ENCODE measurements around the gene PLET1.

PLET1 gene

GRCh38 chr11:112298535-112298934 lies 37.9 kb upstream of the PLET1 start:
- no peaks in the 10 kb centered on the region for H3K9me3 ChIP-seq (ENCODE audit: low read length)
- no peaks in the 10 kb centered on the region; the same call in 1 of the 2 replicates for H3K27me3 ChIP-seq (ENCODE audit: insufficient read depth, low read length)
- peaks cover 6% of the 10 kb centered on the region for H3K4me1 ChIP-seq (ENCODE audit: insufficient read depth, low read length, severe bottlenecking)
- no peaks in the 10 kb centered on the region for H3K9me2 ChIP-seq (ENCODE audit: low read depth, low read length)
- no peaks in the 10 kb centered on the region for H3K79me2 ChIP-seq (ENCODE audit: insufficient read depth, low read length)
- no peak overlapping the region for H3K4me2 ChIP-seq (ENCODE audit: low read length)
- H3K4me3 ChIP-seq (ENCODE audit: low read depth, low read length, poor library complexity, severe bottlenecking), result no peak overlapping the region
- no peaks in the 10 kb centered on the region for H4K20me1 ChIP-seq (ENCODE audit: insufficient read depth, low read length)
- no peak overlapping the region for H2AFZ ChIP-seq (ENCODE audit: low read length)
- no peak for TF ChIP-seq EZH2 (IDR thresholded peaks at IDR 0.05; ENCODE audit: borderline replicate concordance, low read length)
- no peak for TF ChIP-seq CTCF (IDR thresholded peaks at IDR 0.05; ENCODE audit: low read length)
- no peaks in the 10 kb centered on the region for H3K36me3 ChIP-seq (ENCODE audit: insufficient read depth, low read length)
- no peak overlapping the region for H3K27ac ChIP-seq (ENCODE audit: low read depth, low read length, poor library complexity, severe bottlenecking)
- H3K9ac ChIP-seq (ENCODE audit: low read length), result no peak overlapping the region
- no peaks in the 10 kb centered on the region for H3F3A ChIP-seq (ENCODE audit: insufficient read depth, low read length)

- no peaks in the 10 kb centered on the region; the same call in 1 of the 2 replicates for H3K27me3 ChIP-seq (ENCODE audit: insufficient read depth, low read length)
- no peaks in the 10 kb centered on the region for H3K79me2 ChIP-seq (ENCODE audit: insufficient read depth, low read length)
- no peaks in the 10 kb centered on the region for H3K9me3 ChIP-seq (ENCODE audit: low read length)
- H3K9ac ChIP-seq (ENCODE audit: low read length), result no peak overlapping the region
- H3K27ac ChIP-seq (ENCODE audit: low read depth, low read length, poor library complexity, severe bottlenecking), result no peak overlapping the region
- no peaks in the 10 kb centered on the region for H3K9me2 ChIP-seq (ENCODE audit: low read depth, low read length)
- no peaks in the 10 kb centered on the region for H3F3A ChIP-seq (ENCODE audit: insufficient read depth, low read length)
- H3K4me1 ChIP-seq (ENCODE audit: insufficient read depth, low read length, severe bottlenecking), result peaks cover 4% of the 10 kb centered on the region
- no peak for TF ChIP-seq EZH2 (IDR thresholded peaks at IDR 0.05; ENCODE audit: borderline replicate concordance, low read length)
- TF ChIP-seq CTCF (IDR thresholded peaks at IDR 0.05; ENCODE audit: low read length), result no peak
- H2AFZ ChIP-seq (ENCODE audit: low read length), result no peak overlapping the region
- H4K20me1 ChIP-seq (ENCODE audit: insufficient read depth, low read length), result no peaks in the 10 kb centered on the region
- no peak overlapping the region for H3K4me3 ChIP-seq (ENCODE audit: low read depth, low read length, poor library complexity, severe bottlenecking)
- no peak overlapping the region for H3K4me2 ChIP-seq (ENCODE audit: low read length)
- no peaks in the 10 kb centered on the region for H3K36me3 ChIP-seq (ENCODE audit: insufficient read depth, low read length)
These were observed 36.7 kb upstream of the PLET1 start for GRCh38 chr11:112297248-112297866.

- no peaks in the 10 kb centered on the region for H3K9me2 ChIP-seq (ENCODE audit: low read depth, low read length)
- H3F3A ChIP-seq (ENCODE audit: insufficient read depth, low read length), result no peaks in the 10 kb centered on the region
- no peaks in the 10 kb centered on the region for H4K20me1 ChIP-seq (ENCODE audit: insufficient read depth, low read length)
- H3K9ac ChIP-seq (ENCODE audit: low read length), result no peak overlapping the region
- no peaks in the 10 kb centered on the region for H3K79me2 ChIP-seq (ENCODE audit: insufficient read depth, low read length)
- no peaks in the 10 kb centered on the region for H3K9me3 ChIP-seq (ENCODE audit: low read length)
- no peaks in the 10 kb centered on the region for H3K4me1 ChIP-seq (ENCODE audit: insufficient read depth, low read length, severe bottlenecking)
- H3K4me2 ChIP-seq (ENCODE audit: low read length), result no peak overlapping the region
- no peak overlapping the region for H3K4me3 ChIP-seq (ENCODE audit: low read depth, low read length, poor library complexity, severe bottlenecking)
- H3K27me3 ChIP-seq (ENCODE audit: insufficient read depth, low read length), result no peaks in the 10 kb centered on the region; the same call in 1 of the 2 replicates
- no peak overlapping the region for H3K27ac ChIP-seq (ENCODE audit: low read depth, low read length, poor library complexity, severe bottlenecking)
- H3K36me3 ChIP-seq (ENCODE audit: insufficient read depth, low read length), result no peaks in the 10 kb centered on the region
- TF ChIP-seq EZH2 (IDR thresholded peaks at IDR 0.05; ENCODE audit: borderline replicate concordance, low read length) (no peak), CTCF (IDR thresholded peaks at IDR 0.05; ENCODE audit: low read length) (no peak)
- H2AFZ ChIP-seq (ENCODE audit: low read length), result no peak overlapping the region
These were observed 35.4 kb upstream of the PLET1 start for GRCh38 chr11:112296044-112296443.
